GM21381 (cell line): ENCODE data around the gene MYOCOS.

Experiments used
- ATAC-seq: cut with Tn5 transposase; IDR thresholded peaks from one replicate; pipeline ENCODE4 v1.9.1; 2021; ENCODE audit warnings: mild to moderate bottlenecking, moderate library complexity; ENCODE audit not compliant: unreplicated experiment

MYOCOS gene

DNA sequence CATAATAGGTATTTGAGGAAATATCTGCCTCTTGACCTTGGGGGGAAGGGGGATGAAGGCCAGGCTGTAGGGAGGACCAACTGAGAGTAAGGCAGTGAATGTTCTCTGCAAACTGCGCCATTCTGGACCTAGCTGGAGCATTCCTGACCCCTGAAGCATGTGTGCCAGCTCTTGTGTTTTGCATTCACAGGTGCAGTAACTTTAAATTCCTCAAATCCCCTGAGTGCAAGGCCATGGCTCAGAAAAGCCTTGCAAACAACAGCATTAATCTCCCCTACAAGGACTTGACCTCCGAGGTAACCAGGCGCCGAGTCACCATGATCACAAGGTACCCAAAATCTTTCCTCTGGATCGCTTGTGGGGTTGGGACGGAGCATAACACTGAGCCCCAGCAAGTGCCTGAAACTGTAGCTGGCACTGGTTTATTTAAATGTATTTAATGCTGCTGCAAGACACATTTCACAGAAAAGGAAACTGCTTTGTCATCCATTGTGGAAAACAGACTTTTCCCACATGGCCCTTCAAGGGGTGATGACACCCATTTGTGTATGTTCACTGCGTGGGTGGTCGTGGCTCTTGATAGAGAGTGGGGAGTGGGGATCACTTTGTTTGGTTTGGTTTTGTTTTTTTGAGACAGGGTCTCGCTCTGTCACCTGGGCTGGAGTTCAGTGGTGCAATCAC, 1.7 kb downstream of the MYOCOS start:
- ATAC-seq, result no peak

DNA sequence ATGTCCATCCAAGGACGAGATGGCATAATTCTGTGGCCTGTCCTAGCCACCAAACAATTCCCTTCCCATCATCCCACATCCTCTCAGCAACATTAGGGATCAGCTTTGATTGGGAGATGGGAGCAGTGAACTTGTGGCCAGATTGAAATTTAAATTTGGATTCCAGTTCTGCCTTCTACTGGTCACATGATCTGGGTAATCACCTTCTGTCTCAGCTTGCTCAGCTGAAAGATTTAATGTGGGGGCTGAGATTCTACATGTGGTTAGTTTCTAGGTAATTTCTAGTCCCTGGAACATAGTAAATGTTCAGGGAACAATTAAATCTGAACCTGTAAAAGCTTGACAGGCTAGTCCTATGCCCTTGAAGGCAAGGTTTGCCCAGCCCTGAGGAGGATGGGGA, 3.2 kb downstream of the MYOCOS start:
- no peak for ATAC-seq

DNA sequence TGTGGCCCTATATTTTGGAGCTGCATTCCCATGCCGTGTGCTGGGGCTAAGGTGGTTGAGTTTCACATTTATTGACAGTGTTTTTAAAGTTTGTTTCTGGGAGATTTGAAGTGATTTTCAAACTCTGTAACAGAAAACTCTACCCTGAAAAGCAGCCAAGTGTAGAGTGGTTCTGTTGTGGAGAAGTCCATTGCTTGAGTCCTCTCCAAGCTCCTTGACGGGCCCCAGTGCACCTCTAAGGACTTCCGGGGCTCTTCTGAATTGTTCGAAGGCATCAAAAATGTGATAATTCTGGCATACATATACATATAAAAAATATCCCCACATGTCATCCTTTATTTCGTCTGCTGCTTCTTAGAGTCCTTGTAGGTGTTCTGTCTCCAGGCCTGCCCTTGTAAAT, 5.0 kb downstream of the MYOCOS start:
- ATAC-seq, result no peak

DNA sequence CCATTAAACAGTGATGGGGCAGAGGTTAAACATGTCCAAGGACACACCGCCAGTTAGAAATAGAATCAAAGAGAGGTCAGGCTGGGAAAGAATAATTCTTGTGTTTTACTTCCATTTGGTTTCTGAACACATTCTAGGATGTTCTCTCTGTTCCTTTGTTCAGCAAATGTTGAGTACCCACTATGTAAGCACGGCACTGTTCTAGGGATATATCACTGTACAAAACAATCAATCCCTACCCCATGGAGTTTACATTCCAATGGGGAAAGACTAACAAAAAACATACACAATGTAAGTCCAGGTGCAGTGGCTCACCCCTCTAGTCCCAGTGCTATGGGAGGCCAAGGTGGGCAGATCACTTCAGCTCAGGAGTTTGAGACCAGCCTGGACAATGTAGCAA, 6.2 kb downstream of the MYOCOS start:
- no peak for ATAC-seq

DNA sequence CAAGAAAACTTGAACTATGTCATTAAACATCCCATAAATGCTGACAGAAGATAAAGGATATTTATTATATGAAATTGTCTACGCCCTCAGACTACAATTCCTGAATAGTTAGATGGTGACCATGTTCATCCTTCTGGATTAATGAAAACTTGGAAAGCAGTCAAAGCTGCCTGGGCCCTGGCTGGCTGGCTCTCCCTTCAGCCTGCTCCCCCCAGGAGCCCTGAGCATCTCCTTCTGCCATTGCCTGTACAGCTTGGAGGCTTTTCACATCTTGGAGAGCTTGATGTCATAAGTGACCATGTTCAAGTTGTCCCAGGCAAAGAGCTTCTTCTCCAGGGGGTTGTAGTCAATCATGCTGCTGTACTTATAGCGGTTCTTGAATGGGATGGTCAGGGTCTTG, 13.6 kb downstream of the MYOCOS start:
- no peak for ATAC-seq

DNA sequence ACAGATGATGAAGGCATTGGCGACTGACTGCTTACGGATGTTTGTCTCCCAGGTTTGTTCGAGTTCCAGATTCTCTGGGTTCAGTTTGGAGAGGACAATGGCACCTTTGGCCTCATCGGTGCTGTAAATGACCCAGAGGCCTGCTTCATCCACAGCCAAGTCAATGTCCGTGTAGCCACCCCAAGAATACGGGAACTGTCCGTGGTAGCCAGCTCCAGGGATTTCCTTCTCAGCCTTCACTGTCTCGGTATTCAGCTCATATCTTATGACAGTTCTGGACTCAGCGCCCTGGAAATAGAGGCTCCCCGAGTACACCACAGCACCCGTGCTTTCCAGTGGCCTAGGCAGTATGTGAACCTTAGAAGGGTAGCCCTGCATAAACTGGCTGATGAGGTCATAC, 14.1 kb downstream of the MYOCOS start:
- ATAC-seq, result no peak

DNA sequence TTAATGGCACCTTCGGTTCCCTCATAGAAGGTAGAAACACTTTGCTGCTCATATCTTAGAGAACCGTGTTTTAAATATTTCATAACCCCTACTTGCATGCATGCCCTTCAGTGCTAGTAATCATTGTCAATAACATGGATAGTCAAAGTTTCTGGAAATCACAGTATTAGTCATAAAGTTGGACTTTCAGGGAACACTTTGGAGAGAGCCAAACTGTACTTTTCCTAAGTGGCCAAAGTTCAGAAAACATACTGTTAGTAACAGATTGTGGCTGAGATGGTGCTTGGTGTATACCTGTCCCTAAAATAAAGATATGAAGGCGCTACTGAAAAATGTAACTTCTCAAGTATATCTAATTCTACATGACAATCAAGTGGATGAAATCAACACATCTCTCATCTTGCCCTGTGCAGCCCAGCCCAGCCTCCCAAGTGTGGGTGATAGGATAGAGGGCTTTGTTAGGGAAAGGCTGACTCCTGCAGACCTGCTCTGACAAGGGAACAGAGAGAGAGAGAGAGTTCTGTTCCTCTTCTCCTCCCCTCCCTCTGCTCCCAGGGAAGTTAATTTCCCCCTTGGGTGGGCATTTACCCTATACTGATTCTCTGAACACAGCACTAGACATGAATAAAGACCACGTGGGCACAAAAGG, 16.0 kb downstream of the MYOCOS start:
- ATAC-seq, result no peak

DNA sequence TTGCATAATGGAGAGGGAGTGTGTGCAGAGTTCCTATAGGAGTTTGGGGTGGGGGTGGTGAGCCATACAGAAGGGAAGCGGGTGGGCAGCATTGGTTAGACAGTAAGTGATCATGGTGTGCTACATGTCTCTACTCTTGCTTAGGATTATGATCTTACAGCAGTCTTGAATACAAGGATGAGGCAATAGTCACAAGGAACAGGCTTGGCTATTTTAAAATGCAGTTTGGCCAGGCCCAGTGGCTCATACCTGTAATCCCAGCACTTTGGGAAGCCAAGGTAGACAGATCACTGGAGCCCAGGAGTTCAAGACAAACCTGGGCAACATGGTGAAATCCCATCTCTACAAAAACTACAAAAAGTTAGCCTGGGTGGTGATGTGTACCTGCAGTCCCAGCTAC, 18.2 kb downstream of the MYOCOS start:
- no peak for ATAC-seq

DNA sequence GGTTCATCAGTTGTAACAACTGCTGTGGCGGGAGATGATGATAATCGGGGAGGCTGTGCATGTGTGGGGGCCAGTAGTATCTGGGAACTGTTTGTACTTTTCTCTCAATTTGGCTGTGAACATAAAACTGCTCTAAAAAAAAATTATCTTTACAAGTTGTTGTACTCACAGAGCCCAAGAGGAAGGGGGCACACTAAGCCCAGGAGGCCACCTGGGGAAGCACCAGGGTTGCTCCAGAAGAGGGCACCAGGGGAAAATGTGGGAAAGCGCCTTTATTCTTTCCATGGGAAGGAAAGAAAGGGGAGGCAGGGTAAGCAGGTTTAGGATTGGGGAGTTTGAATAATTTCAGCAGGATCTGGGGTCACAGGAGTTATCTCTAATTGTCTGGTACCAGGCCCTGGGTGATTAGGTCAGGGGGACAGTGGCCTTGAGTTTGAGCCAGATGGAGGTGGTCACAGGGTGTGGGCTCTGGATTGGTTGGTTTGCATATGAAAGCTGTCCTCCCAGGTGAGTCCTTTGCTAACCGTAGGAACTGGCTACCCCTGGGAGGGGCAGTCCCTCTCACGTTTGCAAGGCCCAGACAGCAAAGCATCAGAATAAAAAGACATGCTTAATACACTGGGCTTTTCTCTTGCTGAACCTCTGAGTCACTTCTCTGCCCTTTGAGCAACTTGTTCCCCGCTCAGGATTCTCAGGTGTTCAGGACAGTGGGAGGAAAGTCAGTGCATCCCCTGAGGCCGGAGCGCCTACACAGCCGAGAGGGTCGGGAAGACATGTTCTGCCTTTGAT, 19.2 kb downstream of the MYOCOS start:
- no peak for ATAC-seq

DNA sequence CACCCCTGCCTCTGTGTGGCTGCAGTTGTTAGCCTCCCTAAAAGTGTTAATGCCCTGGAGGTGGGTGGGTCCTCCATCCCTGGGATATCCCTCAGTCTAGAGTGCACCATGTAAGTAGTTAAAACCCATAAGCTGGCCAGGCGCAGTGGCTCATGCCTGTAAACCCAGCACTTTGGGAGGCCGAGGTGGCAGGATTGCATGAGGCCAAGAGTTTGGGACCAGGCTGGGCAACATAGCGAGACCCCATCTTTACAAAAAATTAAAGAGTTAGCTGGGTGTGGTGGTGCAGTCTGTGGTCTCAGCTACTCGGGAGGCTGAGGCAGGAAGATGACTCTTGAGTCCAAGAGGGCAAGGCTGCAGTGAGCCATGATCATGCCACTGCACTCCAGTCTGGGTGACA, 20.2 kb downstream of the MYOCOS start:
- no peak for ATAC-seq

DNA sequence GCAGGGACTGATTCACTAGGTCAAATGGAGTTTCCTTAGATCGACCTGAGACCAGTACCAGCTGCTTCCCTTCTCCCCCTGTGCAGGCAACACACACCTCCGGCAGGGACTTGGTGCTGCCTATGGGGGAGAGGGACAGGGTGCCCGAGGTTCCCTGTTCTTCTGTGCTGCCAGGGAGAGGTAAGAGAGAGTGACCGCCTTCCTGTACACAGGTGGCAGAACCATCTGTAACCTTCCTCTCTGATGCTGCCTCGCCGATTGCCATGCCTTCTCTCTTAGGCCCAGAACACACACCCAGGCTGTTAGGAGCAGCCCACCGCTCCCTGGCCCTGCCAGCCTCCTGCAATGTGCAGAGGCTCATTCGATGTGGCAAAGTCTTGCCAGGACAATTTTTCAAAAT, 21.1 kb downstream of the MYOCOS start:
- no peak for ATAC-seq

DNA sequence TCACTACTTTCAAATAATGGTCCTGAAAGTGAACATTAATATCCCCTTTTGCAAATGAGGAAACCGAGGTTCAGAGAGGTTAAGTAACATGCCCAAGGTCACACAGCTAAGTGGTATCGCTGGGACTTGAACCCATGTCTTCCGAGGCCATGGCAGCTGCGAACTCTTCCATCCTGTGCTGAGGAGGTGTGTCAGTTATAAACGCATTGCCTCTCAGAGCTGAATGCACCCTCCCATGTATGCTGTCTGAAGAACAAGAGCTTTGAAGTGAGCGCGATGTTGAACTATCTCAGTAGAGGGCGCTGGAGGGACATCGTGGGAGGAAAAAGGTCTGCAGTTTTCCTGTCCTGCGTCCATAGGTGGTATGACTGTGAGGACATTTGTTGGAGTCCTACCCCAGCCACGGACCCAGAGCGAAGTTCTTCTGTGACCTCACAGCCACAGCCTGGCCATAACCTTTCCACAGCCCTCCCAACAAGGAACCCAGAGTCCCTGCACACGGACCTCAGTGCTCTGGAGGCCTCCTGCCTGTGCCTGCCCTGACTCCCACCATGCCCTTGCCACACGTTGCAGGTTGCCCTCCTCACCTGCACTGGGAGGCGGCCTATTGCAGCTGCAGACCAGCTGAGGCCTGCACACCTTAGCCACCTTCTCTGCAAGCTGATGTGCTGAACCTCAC, 22.9 kb downstream of the MYOCOS start:
- peak; percentile 76 for ATAC-seq

DNA sequence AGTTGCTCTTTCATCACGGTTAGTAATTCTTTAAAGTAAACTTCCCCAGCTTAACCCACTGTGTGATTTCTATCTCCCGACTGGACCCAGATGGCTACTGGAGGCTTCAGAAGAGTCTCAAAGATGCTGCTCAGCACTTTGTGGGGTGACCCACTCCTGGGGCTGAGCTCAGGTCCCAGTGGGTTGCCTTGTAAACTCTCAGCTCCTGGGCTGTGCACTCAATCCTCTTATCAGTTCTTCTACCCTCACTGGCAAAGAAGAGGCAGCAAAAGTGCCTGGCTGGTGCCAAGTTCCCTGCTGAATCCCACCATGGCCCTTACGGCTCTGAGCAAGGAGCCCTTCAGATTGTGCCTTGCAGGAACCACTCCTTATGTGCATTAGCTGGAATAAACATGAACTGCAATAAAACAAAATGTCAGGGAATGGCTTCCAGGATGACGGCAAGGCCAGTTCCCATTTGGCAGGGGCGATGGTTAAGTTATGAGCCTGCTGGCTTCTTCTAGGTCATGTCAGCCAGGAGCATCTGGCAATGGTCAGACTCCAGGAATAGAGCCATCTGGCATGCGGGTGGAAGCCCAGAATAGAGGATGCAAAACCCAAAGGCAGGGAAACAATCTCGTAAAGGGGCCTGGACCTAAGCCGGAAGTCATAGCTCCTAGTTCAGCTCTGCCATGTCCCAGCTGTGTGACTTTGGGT, 23.7 kb downstream of the MYOCOS start:
- ATAC-seq, result no peak

DNA sequence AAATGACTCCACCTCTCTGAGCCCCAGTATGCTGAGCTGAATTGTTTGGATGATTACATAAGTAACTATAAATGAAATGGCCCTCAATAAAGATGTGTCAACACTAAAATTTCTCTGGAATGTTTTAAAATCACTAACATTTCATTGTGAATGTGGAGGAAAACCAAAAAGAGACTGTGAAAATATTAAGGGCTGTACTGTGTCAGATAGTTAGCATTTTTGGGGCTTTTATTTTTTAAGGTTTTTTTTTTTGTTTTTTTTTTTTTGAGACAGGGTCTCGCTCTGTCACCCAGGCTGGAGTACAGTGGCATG, 24.2 kb downstream of the MYOCOS start:
- ATAC-seq, result no peak

DNA sequence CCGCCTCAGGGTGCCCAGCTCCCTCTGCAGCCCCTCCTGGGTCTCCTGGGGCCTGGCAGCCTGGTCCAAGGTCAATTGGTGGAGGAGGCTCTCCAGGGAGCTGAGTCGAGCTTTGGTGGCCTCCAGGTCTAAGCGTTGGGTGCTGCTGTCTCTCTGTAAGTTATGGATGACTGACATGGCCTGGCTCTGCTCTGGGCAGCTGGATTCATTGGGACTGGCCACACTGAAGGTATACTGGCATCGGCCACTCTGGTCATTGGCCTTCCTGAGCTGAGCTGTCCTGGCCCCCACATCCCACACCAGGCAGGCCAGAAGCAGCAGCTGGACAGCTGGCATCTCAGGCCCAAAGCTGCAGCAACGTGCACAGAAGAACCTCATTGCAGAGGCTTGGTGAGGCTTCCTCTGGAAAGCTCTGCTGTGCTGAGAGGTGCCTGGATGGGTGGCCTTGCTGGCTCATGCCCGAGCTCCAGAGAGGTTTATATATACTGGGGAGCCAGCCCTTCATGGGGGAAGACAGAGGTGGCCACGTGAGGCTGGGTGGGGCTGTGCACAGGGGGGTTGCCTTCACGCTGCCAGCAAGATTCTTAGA, 30.3 kb downstream of the MYOCOS start, which contains the start of gene MYOC:
Gene MYOC, minus strand, starts transcription at position 455 of the 589 bp plus-strand sequence. Its CDS starts 77 bp downstream, at position 378.
- no peak for ATAC-seq

DNA sequence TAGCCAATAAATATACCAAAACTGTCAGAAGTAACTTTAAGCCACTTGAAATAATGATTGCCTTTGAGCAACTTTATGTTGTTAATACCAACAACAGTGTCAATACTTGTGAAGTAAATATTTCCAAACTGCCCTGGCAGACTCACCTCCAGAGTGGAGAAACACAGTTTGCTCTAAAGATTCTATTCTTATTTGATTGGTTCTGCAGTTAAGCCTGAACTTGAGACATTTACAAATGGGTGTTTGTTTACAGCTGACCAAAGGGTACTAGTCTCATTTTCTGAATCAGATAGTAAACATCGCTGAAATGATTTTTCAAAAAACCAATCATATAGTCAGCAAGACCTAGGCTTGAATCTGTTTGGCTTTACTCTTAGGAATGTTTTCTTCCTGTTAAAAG, 31.8 kb downstream of the MYOCOS start:
- no peak for ATAC-seq

DNA sequence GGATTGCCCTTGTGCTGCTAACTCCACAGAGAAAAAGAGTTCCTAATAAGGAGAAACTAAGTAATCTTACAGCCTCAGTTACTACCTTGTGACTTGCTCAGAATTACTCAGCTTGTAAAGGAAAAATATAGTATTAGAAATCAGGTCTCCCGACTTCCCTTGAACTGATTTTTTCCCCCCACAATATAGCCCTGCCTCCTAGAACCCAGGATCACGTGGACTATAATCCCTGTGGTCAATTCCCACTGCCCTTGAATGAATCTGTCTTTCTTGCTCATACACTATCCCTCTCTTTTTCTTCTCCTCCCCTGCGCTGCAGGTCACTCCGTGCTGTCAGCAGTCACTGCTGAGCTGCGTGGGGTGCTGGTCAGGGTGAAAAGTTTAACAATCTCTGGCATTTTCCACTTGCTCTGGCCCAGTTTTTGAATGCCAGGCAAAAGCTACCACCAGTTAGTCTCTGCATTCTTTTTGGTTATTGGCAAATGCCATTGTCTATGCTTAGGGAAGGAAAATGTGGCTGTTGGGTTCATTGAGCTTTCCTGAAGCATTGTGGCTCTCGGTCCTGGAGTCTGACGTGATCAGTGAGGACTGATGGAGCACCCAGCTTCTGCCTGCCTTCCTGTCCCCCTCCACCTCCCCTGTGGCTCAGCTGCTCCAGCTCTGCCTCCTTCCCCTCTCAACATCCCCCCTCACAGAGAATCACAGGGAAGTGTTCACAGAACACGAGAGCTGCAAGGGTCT, 32.3 kb downstream of the MYOCOS start:
- ATAC-seq, result no peak

DNA sequence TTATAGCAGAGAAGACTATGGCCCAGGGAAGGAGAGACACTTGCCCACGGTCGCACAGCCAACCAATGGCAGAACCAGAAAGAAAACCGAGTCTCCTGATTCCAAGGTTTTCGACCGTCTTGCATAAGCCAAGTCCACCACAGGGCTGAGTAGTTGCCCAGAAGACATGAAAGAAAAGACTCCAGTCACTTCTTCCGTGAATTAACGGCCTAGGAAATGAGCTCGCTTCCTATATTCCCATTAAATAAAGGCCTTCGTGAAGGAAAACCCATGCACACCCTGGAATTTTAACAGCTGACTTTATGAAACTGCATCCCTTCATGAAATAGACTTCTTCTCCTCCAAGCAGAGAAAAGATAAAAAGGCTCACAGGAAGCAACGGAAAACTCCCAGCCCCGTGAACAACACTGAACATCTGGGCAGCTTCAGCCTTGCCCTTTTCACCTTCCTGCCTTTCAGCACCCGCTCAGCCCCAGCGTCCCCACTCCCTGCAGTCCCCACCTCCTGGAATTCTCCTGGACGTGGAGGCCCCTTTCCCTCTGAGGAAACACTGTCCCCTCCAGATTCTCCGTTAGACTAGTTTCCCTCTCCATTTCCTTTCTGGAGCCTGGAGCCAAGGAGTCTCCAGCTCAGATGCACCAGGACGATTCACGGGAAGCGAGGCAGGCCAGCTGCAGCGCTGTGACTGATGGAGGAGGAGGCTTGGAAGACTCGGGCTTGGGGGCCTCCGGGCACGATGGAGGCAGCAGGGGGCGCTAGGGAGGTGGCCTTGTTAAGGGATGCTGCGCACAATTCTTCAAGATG, 33.1 kb downstream of the MYOCOS start:
- peak; percentile 82 for ATAC-seq

DNA sequence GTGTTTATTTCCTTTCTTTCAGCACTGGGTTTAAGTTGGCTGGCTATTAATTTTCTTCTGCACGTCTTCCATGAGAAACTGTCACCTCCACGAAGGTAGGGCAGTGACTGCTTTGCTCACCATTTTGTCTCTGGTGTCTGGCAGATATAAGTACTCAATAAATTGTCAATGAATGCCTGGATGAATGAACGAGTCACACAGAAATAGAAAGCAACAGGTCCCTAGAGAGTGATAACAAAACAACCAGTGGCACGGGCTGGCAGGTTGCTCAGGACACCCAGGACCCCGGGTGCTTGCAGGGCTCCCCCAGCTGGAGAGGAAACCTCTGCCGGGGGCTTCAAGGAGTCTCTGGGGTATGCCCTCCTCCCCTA, 33.7 kb downstream of the MYOCOS start:
- peak; percentile 10 for ATAC-seq
